Ishikawa (cell line): ENCODE results near the gene ANKRD18A.

ENCODE experiments used
- CEBPB ChIP-seq: IDR thresholded peaks from 2 replicates; pipeline ENCODE4 v1.6.1; 2012
- CREB1 ChIP-seq: IDR thresholded peaks from 2 replicates; pipeline ENCODE4 v1.6.1; 2012; ENCODE audit warnings: low read depth
- EP300 ChIP-seq: IDR thresholded peaks from 2 replicates; pipeline ENCODE4 v1.6.1; 2012; ENCODE audit warnings: borderline replicate concordance
- FOXM1 ChIP-seq: IDR thresholded peaks from 2 replicates; pipeline ENCODE4 v1.6.1; 2012; ENCODE audit warnings: low read depth, borderline replicate concordance
- NFIC ChIP-seq: IDR thresholded peaks from 2 replicates; pipeline ENCODE4 v1.6.1; 2012
- RAD21 ChIP-seq: IDR thresholded peaks from 2 replicates; pipeline ENCODE4 v1.6.1; 2012; ENCODE audit warnings: low read depth
- TAF1 ChIP-seq: IDR thresholded peaks from 2 replicates; pipeline ENCODE4 v1.6.1; 2012; ENCODE audit warnings: low read depth, mild to moderate bottlenecking
- TEAD4 ChIP-seq: IDR thresholded peaks from 2 replicates; pipeline ENCODE4 v1.6.1; 2012
- YY1 ChIP-seq: IDR thresholded peaks from 2 replicates; pipeline ENCODE4 v1.6.1; 2012; ENCODE audit warnings: low read depth
- ZBTB7A ChIP-seq: IDR thresholded peaks from 2 replicates; pipeline ENCODE4 v1.6.1; 2012; ENCODE audit warnings: low read depth
- TF ChIP-seq, protein P1 (sequence below): IDR thresholded peaks from 2 replicates; pipeline ENCODE4 v1.6.1; 2012; ENCODE audit warnings: low read depth, mild to moderate bottlenecking
- TF ChIP-seq, protein P2 (sequence below): IDR thresholded peaks from 2 replicates; pipeline ENCODE4 v1.6.1; 2012

DNA sequence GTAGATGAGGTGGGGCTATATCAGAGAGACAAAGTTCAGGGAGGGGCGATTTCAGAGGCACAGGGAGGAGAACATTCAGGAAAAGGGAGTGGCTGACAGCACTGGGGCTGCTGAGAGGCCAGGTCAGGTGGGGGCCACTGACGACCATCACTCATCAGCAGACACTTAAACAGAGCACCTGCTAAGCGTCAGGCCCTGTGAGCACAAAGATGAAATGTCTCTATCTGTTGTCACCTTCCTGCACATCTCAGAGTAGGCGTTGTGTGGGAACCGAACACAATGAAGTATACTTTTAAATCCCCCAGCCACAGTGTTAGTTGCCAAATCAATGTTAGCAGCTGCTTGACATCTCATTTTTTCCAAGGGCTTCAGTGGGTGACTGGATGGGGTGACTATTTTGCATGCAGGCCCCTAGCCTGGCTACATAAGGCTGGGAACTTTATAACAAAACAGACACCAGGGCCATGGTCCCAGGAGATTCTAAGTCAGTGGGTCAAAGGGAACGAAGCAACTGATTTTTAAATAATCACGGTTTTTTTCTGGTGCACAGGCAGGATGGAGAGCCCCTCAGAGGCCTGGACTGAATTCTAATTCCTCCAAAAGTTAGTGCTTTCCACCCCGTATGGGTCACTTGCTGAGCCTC is 31.1 kb upstream of the ANKRD18A start:
- TF ChIP-seq NFIC (no peak), EP300 (no peak), RAD21 (no peak), TEAD4 (no peak), FOXM1 (no peak), ZBTB7A (no peak), TAF1 (no peak), YY1 (no peak), CREB1 (no peak), CEBPB (no peak)
- TF ChIP-seq, protein P1, sequence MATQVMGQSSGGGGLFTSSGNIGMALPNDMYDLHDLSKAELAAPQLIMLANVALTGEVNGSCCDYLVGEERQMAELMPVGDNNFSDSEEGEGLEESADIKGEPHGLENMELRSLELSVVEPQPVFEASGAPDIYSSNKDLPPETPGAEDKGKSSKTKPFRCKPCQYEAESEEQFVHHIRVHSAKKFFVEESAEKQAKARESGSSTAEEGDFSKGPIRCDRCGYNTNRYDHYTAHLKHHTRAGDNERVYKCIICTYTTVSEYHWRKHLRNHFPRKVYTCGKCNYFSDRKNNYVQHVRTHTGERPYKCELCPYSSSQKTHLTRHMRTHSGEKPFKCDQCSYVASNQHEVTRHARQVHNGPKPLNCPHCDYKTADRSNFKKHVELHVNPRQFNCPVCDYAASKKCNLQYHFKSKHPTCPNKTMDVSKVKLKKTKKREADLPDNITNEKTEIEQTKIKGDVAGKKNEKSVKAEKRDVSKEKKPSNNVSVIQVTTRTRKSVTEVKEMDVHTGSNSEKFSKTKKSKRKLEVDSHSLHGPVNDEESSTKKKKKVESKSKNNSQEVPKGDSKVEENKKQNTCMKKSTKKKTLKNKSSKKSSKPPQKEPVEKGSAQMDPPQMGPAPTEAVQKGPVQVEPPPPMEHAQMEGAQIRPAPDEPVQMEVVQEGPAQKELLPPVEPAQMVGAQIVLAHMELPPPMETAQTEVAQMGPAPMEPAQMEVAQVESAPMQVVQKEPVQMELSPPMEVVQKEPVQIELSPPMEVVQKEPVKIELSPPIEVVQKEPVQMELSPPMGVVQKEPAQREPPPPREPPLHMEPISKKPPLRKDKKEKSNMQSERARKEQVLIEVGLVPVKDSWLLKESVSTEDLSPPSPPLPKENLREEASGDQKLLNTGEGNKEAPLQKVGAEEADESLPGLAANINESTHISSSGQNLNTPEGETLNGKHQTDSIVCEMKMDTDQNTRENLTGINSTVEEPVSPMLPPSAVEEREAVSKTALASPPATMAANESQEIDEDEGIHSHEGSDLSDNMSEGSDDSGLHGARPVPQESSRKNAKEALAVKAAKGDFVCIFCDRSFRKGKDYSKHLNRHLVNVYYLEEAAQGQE: no peak
- TF ChIP-seq, protein P2, sequence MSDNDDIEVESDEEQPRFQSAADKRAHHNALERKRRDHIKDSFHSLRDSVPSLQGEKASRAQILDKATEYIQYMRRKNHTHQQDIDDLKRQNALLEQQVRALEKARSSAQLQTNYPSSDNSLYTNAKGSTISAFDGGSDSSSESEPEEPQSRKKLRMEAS: no peak
